HepG2 (cell line): Measurements from ENCODE around the gene MYLK2. TPM values are rescaled to one million over a fixed set of nuclear protein-coding genes. Genes with fewer than 3 reads are reported as not detected.
A peak's percentile ranks its signal among the peaks of the same experiment; 100 is the strongest.

ENCODE experiments used
- ATAC-seq: fragments of 200-7000 bp; cut with Tn5 transposase; 3 replicates; pipeline ENCODE4 v1.9.1; 2020; ENCODE audit warnings: mild to moderate bottlenecking, moderate library complexity
- BruUV-seq: library from RNA; stranded (reverse); fragments of 400-500 nt; replicated peaks from 2 replicates; lab custom pipeline; 2021; lab: Mats Ljungman, UMichigan
- CTCF ChIA-PET: fragments of 300-600 bp; formaldehyde crosslinking; extraction: SDS; loops from one replicate; lab custom pipeline; 2021; ENCODE audit warnings: low total read pairs, inconsistent platforms, low intra/inter-chr PET ratio; lab: Yijun Ruan, JAX
- POLR2A ChIA-PET: fragments of 350-600 bp; sonication (Branson Sonifier 250); formaldehyde crosslinking; loops from one replicate; lab custom pipeline; 2020; ENCODE audit warnings: antibody characterized with exemption, inconsistent platforms; lab: Yijun Ruan, JAX
- DNase-seq: peaks from one replicate; pipeline ENCODE4 v3.0.0-alpha.2; 2015; ENCODE audit warnings: low spot score
- FAIRE-seq: peaks from 3 replicates; lab custom pipeline; 2011; peaks lifted over from hg19 to GRCh38; lab: Jason Lieb, UNC
- H2AFZ ChIP-seq: one replicate; pipeline ENCODE4 v1.6.1; 2011; ENCODE audit warnings: low read length, inconsistent platforms
- H3K27ac ChIP-seq: fragments of 300-600 bp; 3 replicates; pipeline ENCODE4 v1.8.0; 2011; ENCODE audit warnings: mixed run types, mild to moderate bottlenecking, mixed read lengths, low read length, inconsistent platforms; ENCODE audit not compliant: insufficient read depth; ENCODE audit errors: extremely low read length
- H3K27me3 ChIP-seq, 2 experiments: fragments of 200-600 bp in 1 of 2; 2 replicates in 1 of 2; 3 replicates in 1 of 2; pipeline versions ENCODE4 v1.6.0 to v1.8.0; 2011; ENCODE audit warnings: low read length in 2 of 2, mild to moderate bottlenecking in 2 of 2, moderate library complexity in 2 of 2, inconsistent platforms in 1 of 2; ENCODE audit not compliant: insufficient read depth in 2 of 2, control insufficient read depth in 1 of 2
- H3K36me3 ChIP-seq, 2 experiments: fragments of 200-600 bp in 1 of 2; replicated peaks in 1 of 2; 2 replicates in 1 of 2; 3 replicates in 1 of 2; pipeline versions ENCODE4 v1.5.1 to v1.8.0; 2011; ENCODE audit warnings: low read length in 2 of 2, inconsistent platforms in 1 of 2; ENCODE audit not compliant: insufficient read depth in 2 of 2, control insufficient read depth in 1 of 2
- H3K4me1 ChIP-seq: 2 replicates; pipeline ENCODE4 v1.5.1; 2012; ENCODE audit warnings: low read length, inconsistent platforms; ENCODE audit not compliant: insufficient read depth
- H3K4me2 ChIP-seq: 2 replicates; pipeline ENCODE4 v1.6.0; 2011; ENCODE audit warnings: low read depth, low read length, inconsistent platforms
- H3K4me3 ChIP-seq, 3 experiments: fragments of 200-600 bp in 1 of 3; sonication (generic), shearing (Covaris generic) in 1 of 3; replicated peaks in 1 of 3; 2 replicates each; pipeline ENCODE4 v1.5.1; 2011 to 2016; ENCODE audit warnings: low read length in 3 of 3, inconsistent platforms in 2 of 3, low read depth in 2 of 3, mild to moderate bottlenecking in 2 of 3, control low read depth in 1 of 3, mixed read lengths in 1 of 3; ENCODE audit not compliant: insufficient read depth in 1 of 3
- H3K79me2 ChIP-seq: one replicate; pipeline ENCODE4 v1.6.1; 2011; ENCODE audit warnings: low read length, inconsistent platforms; ENCODE audit not compliant: insufficient read depth
- H3K9ac ChIP-seq: 2 replicates; pipeline ENCODE4 v1.6.0; 2011; ENCODE audit warnings: mild to moderate bottlenecking, low read depth, low read length, inconsistent platforms; ENCODE audit not compliant: insufficient read depth
- H3K9me3 ChIP-seq: 2 replicates; pipeline ENCODE4 v1.5.1; 2012; ENCODE audit warnings: mild to moderate bottlenecking, low read length
- H4K20me1 ChIP-seq: 2 replicates; pipeline ENCODE4 v1.6.0; 2011; ENCODE audit warnings: inconsistent platforms, mild to moderate bottlenecking, low read length, moderate library complexity; ENCODE audit not compliant: insufficient read depth
- ARNTL ChIP-seq: sonication (generic); formaldehyde crosslinking; IDR thresholded peaks from 2 replicates; pipeline ENCODE4 v1.4.0; 2020; ENCODE audit warnings: mild to moderate bottlenecking, missing genetic modification reagents
- HINFP ChIP-seq: sonication (generic); formaldehyde crosslinking; IDR thresholded peaks from 2 replicates; pipeline ENCODE4 v1.4.0; 2020; ENCODE audit warnings: low read depth, mild to moderate bottlenecking, missing genetic modification reagents
- ISL2 ChIP-seq: sonication (generic); formaldehyde crosslinking; IDR thresholded peaks from 2 replicates; pipeline ENCODE4 v1.5.0; 2020; ENCODE audit warnings: missing genetic modification reagents
- KLF16 ChIP-seq, 2 experiments: sonication (generic) in 1 of 2; formaldehyde crosslinking in 1 of 2; IDR thresholded peaks; 2 replicates each; pipeline versions ENCODE4 v1.6.1 to v1.8.0; 2016 to 2023; ENCODE audit warnings: missing genetic modification reagents in 2 of 2, missing compliant biosample characterization in 1 of 2
- LCORL ChIP-seq, 2 experiments: fragments of 450-650 bp in 1 of 2; sonication (generic) in 1 of 2; formaldehyde crosslinking in 1 of 2; IDR thresholded peaks; 2 replicates each; pipeline versions ENCODE4 v1.5.0 to v1.6.1; 2017 to 2020; ENCODE audit warnings: antibody characterized with exemption in 1 of 2, missing genetic modification reagents in 1 of 2
- MTA3 ChIP-seq: sonication (generic); formaldehyde crosslinking; IDR thresholded peaks from 2 replicates; pipeline ENCODE4 v1.4.0; 2020; ENCODE audit warnings: missing genetic modification reagents
- TIGD3 ChIP-seq: sonication (generic); formaldehyde crosslinking; IDR thresholded peaks from 2 replicates; pipeline ENCODE4 v1.5.1; 2020; ENCODE audit warnings: mild to moderate bottlenecking, missing genetic modification reagents, borderline replicate concordance
- ZNF292 ChIP-seq: sonication (generic); formaldehyde crosslinking; IDR thresholded peaks from 2 replicates; pipeline ENCODE4 v1.8.1; 2022; ENCODE audit warnings: mild to moderate bottlenecking, low read depth, missing genetic modification reagents, borderline replicate concordance
- ZNF883 ChIP-seq: sonication (generic); formaldehyde crosslinking; IDR thresholded peaks from 2 replicates; pipeline ENCODE4 v1.5.1; 2020; ENCODE audit warnings: mild to moderate bottlenecking, missing genetic modification reagents; ENCODE audit errors: not compliant biosample characterization
- WGBS: methylation state at CpG from one replicate; pipeline ENCODE4 v1.1.6; 2017; ENCODE audit warnings: low lambda C conversion rate; 5-methylcytosine and 5-hydroxymethylcytosine counted together
- in situ Hi-C: cut with HindIII; loops from 2 replicates; pipeline ENCODE4 v1.10.0; 2017; ENCODE audit warnings: low pct_unique_long_range_greater_than_20kb; ENCODE audit not compliant: extremely low pct_ligation_motif_present
- intact Hi-C: fragments of 100-400 bp; cut with micrococcal nuclease; formaldehyde crosslinking; loops from one replicate; pipeline ENCODE4 v1.10.0; 2022; ENCODE audit not compliant: unreplicated experiment
- polyA plus RNA-seq, 8 experiments: library from polyadenylated mRNA; depleted of rRNA in 3 of 8; stranded (reverse) in 7 of 8; unstranded in 1 of 8; fragments of >200 nt; fragmentation: Illumina TruSeq in 4 of 8; extraction: Trizol in 4 of 8; gene quantifications; 2 replicates each; pipeline versions ENCODE4 v1.2.1 to v1.2.3, GENCODE V29; 2011 to 2016; ENCODE audit warnings: low read depth in 4 of 8, missing spikeins in 1 of 8, mixed read lengths in 1 of 8; ENCODE audit not compliant: insufficient read depth in 1 of 8
- total RNA-seq, 5 experiments: library from RNA; depleted of rRNA; stranded (reverse); fragments of >200 nt; fragmentation: Illumina TruSeq; extraction: Trizol; gene quantifications; 2 replicates each; pipeline ENCODE4 v1.2.3, GENCODE V29; 2016; ENCODE audit warnings: low read depth in 1 of 5
- TF ChIP-seq, protein P1 (sequence below): sonication (generic); formaldehyde crosslinking; IDR thresholded peaks from 2 replicates; pipeline ENCODE4 v1.4.0; 2020; ENCODE audit warnings: mild to moderate bottlenecking, missing genetic modification reagents

MYLK2 gene
- total and polyA plus RNA-seq, 2 of the 13 experiments (the other 11 are each of a cell fraction or from before 2014, with no cell fraction given) = 0.27 TPM; not detected in 1

DNA sequence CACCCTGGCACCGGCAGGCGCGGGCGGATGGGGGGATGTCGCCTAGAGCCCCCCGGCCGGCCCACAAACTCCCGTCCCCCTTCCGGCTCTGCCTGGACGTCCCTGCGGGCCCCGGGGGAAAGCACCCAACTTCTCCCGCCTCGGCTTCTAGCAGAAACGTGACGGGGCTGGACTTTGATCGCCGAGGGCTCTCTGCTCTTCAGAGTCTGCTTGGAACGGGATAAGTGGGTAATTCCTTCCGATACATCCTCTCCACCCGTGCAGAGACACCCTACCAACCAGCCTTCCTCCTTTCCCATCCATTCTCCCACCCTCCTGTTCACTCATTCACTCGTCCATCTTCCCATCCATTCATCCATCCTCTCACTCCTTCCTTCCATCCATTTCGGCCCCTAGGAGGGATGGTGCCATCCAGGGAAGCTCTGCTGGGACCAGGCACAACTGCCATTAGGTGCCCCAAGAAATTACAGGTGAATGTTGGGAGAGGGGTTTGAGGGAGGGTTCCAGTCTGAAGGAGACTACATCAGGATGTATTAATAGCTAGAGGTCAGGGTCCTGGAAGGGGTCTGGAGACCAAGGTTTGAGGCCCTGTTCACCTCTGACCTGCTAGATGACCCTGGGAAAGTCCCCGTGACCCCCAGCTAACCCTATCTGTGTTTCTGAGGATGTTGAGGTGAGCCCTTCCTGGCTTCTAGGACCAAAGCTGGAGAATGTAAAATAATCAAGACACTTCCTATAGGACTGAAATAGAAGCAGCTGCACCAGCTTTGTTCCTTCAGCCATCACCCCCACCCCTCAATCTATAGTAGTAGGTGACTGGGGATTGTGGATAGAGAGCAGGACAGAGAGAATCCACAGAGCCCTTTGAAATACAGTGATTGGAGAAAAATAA is 51.8 kb downstream of the MYLK2 start:
- H3K4me2 ChIP-seq = peak overlapping the region; percentile 99
- H3K27me3 ChIP-seq = peaks cover 14 to 55% of the 10 kb centered on the region in 2 experiments; a peak in 4 of 5 replicates
- intact Hi-C loops = no loop called here
- no peaks in the 10 kb centered on the region for H3K36me3 ChIP-seq
- WGBS = 8% methylated on average over 12 of the region's 24 CpGs
- H3K27ac ChIP-seq = no peak overlapping the region
- ChIA-PET POLR2A (interaction anchor here (0.8 to 2.0 kb wide), 3 partner anchors 9 to 81 kb away, joined by 4 to 9 read pairs (median 6); partner anchors contain the start of gene PDRG1), CTCF (no interaction called here)
- H2AFZ ChIP-seq = no peak overlapping the region
- H3K4me3 ChIP-seq = peak overlapping the region; percentile 56 to 85 (median 57)
- peak overlapping the region; percentile 55; the same call in 1 of the 2 replicates for H3K9ac ChIP-seq
- H3K4me1 ChIP-seq = peaks cover 20% of the 10 kb centered on the region
- no peaks in the 10 kb centered on the region for H3K79me2 ChIP-seq
- H4K20me1 ChIP-seq = no peaks in the 10 kb centered on the region
- TSS peak; percentile 60 for BruUV-seq
- peak; percentile 9 for ATAC-seq
- DNase-seq = no peak
- no peak for FAIRE-seq
- H3K9me3 ChIP-seq = no peaks in the 10 kb centered on the region
- in situ Hi-C loops = no loop called here
- TF ChIP-seq ZNF883 (CRISPR knock-in tag) (no peak), ZNF292 (CRISPR knock-in tag) (no peak), LCORL (IDR thresholded peaks at IDR 0.05) (no peak), LCORL (CRISPR knock-in tag; IDR thresholded peaks at IDR 0.05) (0 out of 2 replicates have a peak, but pooled peaks have one; percentile 28), MTA3 (CRISPR knock-in tag) (no peak), HINFP (CRISPR knock-in tag) (no peak), TIGD3 (CRISPR knock-in tag) (no peak), ISL2 (peak; percentile 12; the same call in 1 of the 2 replicates), KLF16 (CRISPR knock-in tag; IDR thresholded peaks at IDR 0.05) (no peak), ARNTL (CRISPR knock-in tag) (peak; percentile 69; the same call in 1 of the 2 replicates)
- TF ChIP-seq, protein P1, sequence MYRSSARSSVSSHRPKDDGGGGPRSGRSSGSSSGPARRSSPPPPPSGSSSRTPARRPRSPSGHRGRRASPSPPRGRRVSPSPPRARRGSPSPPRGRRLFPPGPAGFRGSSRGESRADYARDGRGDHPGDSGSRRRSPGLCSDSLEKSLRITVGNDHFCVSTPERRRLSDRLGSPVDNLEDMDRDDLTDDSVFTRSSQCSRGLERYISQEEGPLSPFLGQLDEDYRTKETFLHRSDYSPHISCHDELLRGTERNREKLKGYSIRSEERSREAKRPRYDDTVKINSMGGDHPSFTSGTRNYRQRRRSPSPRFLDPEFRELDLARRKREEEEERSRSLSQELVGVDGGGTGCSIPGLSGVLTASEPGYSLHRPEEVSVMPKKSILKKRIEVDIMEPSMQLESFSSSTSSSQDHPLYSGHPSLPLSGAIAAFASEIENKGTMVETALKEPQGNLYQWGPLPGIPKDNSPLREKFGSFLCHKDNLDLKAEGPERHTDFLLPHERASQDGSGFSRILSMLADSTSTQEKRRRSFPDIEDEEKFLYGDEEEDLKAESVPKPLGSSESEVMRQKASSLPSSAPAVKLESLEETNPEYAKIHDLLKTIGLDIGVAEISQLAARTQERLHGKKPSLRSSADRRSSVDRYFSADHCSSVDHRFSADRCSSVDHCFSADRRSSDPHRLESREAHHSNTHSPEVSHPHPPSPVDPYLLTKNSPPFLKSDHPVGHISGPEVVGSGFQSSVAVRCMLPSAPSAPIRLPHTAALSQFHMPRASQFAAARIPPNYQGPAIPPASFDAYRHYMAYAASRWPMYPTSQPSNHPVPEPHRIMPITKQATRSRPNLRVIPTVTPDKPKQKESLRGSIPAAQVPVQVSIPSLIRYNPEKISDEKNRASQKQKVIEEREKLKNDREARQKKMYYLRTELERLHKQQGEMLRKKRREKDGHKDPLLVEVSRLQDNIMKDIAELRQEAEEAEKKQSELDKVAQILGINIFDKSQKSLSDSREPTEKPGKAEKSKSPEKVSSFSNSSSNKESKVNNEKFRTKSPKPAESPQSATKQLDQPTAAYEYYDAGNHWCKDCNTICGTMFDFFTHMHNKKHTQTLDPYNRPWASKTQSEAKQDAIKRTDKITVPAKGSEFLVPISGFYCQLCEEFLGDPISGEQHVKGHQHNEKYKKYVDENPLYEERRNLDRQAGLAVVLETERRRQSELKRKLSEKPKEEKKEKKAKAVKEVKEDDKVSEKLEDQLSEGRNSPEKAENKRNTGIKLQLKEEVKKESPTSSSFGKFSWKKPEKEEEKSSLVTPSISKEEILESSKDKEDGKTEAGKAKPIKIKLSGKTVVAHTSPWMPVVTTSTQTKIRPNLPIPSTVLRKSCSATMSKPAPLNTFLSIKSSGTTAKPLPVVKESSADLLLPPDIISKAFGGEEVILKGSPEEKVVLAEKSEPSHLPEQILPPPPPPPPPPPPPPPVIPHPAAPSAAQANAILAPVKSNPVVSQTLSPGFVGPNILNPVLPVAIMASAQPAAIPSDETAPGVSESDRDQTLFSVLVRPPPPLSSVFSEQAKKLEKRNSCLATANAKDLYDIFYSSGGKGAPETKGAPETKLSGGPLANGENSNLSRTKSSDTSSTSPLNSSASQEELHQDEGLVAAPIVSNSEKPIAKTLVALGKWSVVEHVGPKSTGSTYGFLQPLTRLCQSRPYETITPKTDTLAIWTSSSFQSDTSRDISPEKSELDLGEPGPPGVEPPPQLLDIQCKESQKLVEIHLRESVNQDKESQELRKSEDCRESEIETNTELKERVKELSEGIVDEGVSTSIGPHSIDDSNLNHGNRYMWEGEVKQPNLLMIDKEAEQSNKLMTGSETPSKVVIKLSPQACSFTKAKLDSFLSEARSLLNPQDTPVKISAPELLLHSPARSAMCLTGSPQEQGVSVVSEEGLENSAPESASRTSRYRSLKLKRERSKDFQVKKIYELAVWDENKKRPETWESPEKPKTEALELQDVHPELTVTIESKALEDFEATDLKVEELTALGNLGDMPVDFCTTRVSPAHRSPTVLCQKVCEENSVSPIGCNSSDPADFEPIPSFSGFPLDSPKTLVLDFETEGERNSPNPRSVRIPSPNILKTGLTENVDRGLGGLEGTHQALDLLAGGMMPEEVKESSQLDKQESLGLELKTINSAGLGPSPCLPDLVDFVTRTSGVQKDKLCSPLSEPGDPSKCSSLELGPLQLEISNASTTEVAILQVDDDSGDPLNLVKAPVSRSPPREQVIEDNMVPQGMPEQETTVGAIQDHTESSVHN (CRISPR knock-in tag) = 0 out of 2 replicates have a peak, but pooled peaks have one; percentile 26
